HCT116 (cell line): ENCODE measurements around the gene CRY1. TPM values are rescaled to one million over a fixed set of nuclear protein-coding genes. Genes with fewer than 3 reads are reported as not detected.

Experiments
- ATAC-seq: fragments of 200-7000 bp; cut with Tn5 transposase; 2 replicates; pipeline ENCODE4 v1.9.1; 2020; ENCODE audit warnings: mild to moderate bottlenecking, moderate library complexity
- BruUV-seq: library from RNA; stranded (reverse); fragments of 400-500 nt; replicated peaks from 2 replicates; lab custom pipeline; 2021; lab: Mats Ljungman, UMichigan
- CTCF ChIA-PET: fragments of 300-600 bp; sonication (Branson Sonifier 250); formaldehyde crosslinking; loops from one replicate; lab custom pipeline; 2021; ENCODE audit warnings: antibody characterized with exemption; lab: Charles Lee
- POLR2A ChIA-PET: fragments of 300-600, 350-600 bp; sonication (Branson Sonifier 250); formaldehyde crosslinking; loops from one replicate; lab custom pipeline; 2021; ENCODE audit warnings: antibody characterized with exemption; lab: Charles Lee
- RAD21 ChIA-PET, 2 experiments: fragments of 300-600 bp; sonication (Branson Sonifier 250); formaldehyde crosslinking; loops; one replicate each; lab custom pipeline; 2023; ENCODE audit warnings: low total read pairs in 2 of 2; ENCODE audit not compliant: uncharacterized antibody in 2 of 2, unreplicated experiment in 2 of 2, low non-redundant PET in 1 of 2; lab: Charles Lee
- DNase-seq: peaks from one replicate; pipeline ENCODE4 v3.0.0-alpha.2; 2010; ENCODE audit warnings: low read depth, low spot score
- H2AFZ ChIP-seq: fragments of 200-600 bp; shearing (Covaris generic), sonication (generic); 2 replicates; pipeline ENCODE4 v1.6.1; 2017; ENCODE audit warnings: low read depth, mixed run types, mixed read lengths, antibody characterized with exemption, low read length; ENCODE audit not compliant: poor library complexity, severe bottlenecking
- H3K27ac ChIP-seq: 2 replicates; pipeline ENCODE4 v1.5.1; 2012; ENCODE audit warnings: low read depth, low read length
- H3K27me3 ChIP-seq: fragments of 200-600 bp; sonication (generic); 2 replicates; pipeline ENCODE4 v1.6.1; 2016; ENCODE audit warnings: mixed run types, low read length, mixed read lengths; ENCODE audit not compliant: insufficient read depth
- H3K36me3 ChIP-seq, 2 experiments: fragments of 200-500 bp in 1 of 2; fragments of 200-600 bp in 1 of 2; sonication (Bioruptor generic) in 1 of 2; sonication (generic) in 1 of 2; 2 replicates each; pipeline versions ENCODE4 v1.5.1 to v1.6.1; 2014 to 2016; ENCODE audit warnings: low read length in 2 of 2, inconsistent platforms in 1 of 2, mixed read lengths in 1 of 2, mixed run types in 1 of 2; ENCODE audit not compliant: insufficient read depth in 2 of 2, control insufficient read depth in 1 of 2
- H3K4me1 ChIP-seq, 2 experiments: fragments of 200-600 bp in 1 of 2; sonication (generic) in 1 of 2; 2 replicates each; pipeline versions ENCODE4 v1.5.1 to v1.6.1; 2012 to 2017; ENCODE audit warnings: low read length in 2 of 2, inconsistent platforms in 1 of 2, mild to moderate bottlenecking in 1 of 2, mixed read lengths in 1 of 2, mixed run types in 1 of 2, moderate library complexity in 1 of 2; ENCODE audit not compliant: insufficient read depth in 2 of 2, control insufficient read depth in 1 of 2
- H3K4me2 ChIP-seq: fragments of 200-600 bp; sonication (generic); 2 replicates; pipeline ENCODE4 v1.6.1; 2017; ENCODE audit warnings: mixed run types, low read length, mixed read lengths
- H3K4me3 ChIP-seq, 2 experiments: fragments of 200-600 bp in 1 of 2; sonication (generic) in 1 of 2; replicated peaks in 1 of 2; 2 replicates each; pipeline ENCODE4 v1.5.1; 2011 to 2016; ENCODE audit warnings: low read length in 2 of 2, control low read depth in 1 of 2, low read depth in 1 of 2, mild to moderate bottlenecking in 1 of 2, mixed read lengths in 1 of 2, mixed run types in 1 of 2
- H3K79me2 ChIP-seq: fragments of 200-600 bp; sonication (generic); 2 replicates; pipeline ENCODE4 v1.6.1; 2017; ENCODE audit warnings: mild to moderate bottlenecking, mixed run types, low read length, moderate library complexity, mixed read lengths; ENCODE audit not compliant: insufficient read depth
- H3K9ac ChIP-seq: fragments of 200-600 bp; sonication (generic); 2 replicates; pipeline ENCODE4 v1.6.1; 2016; ENCODE audit warnings: low read length, mixed read lengths
- H3K9me2 ChIP-seq: fragments of 200-600 bp; sonication (generic), shearing (Covaris generic); 2 replicates; pipeline ENCODE4 v1.6.1; 2017; ENCODE audit warnings: mixed run types, mild to moderate bottlenecking, moderate library complexity; ENCODE audit not compliant: insufficient read depth
- H3K9me3 ChIP-seq, 2 experiments: fragments of 200-500 bp in 1 of 2; fragments of 200-600 bp in 1 of 2; sonication (Bioruptor generic) in 1 of 2; sonication (generic) in 1 of 2; 2 replicates each; pipeline ENCODE4 v1.6.1; 2014 to 2017; ENCODE audit warnings: low read length in 2 of 2, mixed read lengths in 2 of 2, inconsistent platforms in 1 of 2, low read depth in 1 of 2, mild to moderate bottlenecking in 1 of 2, mixed run types in 1 of 2, moderate library complexity in 1 of 2; ENCODE audit not compliant: control insufficient read depth in 1 of 2, insufficient read depth in 1 of 2
- H4K20me1 ChIP-seq: fragments of 200-600 bp; sonication (generic), shearing (Covaris generic); 2 replicates; pipeline ENCODE4 v1.6.1; 2017; ENCODE audit warnings: mixed run types, mild to moderate bottlenecking, moderate library complexity; ENCODE audit not compliant: insufficient read depth
- EZH2 ChIP-seq: fragments of 200-600 bp; sonication (generic); IDR thresholded peaks from 2 replicates; pipeline ENCODE4 v1.6.1; 2017; ENCODE audit warnings: antibody characterized with exemption, mixed run types
- POLR2A ChIP-seq: IDR thresholded peaks from 2 replicates; pipeline ENCODE4 v1.7.0; 2011; ENCODE audit warnings: borderline replicate concordance; ENCODE audit not compliant: insufficient read depth, insufficient read length; ENCODE audit errors: extremely low read depth
- SIN3A ChIP-seq: IDR thresholded peaks from 2 replicates; pipeline ENCODE4 v1.6.1; 2012; ENCODE audit warnings: low read depth
- SP1 ChIP-seq: IDR thresholded peaks from 2 replicates; pipeline ENCODE4 v1.6.1; 2012; ENCODE audit warnings: low read depth
- ZNF274 ChIP-seq: fragments of 200-500 bp; sonication (Bioruptor generic); IDR thresholded peaks from 2 replicates; pipeline ENCODE4 v1.6.1; 2014; ENCODE audit warnings: mild to moderate bottlenecking, low read depth, low read length, inconsistent platforms
- intact Hi-C: fragments of 100-400 bp; cut with micrococcal nuclease; formaldehyde crosslinking; loops from 2 replicates; pipeline ENCODE4 v1.10.0; 2022
- total RNA-seq: library from RNA; stranded (reverse); gene quantifications from one replicate; pipeline ENCODE4 v1.2.1, GENCODE V29; 2021; ENCODE audit not compliant: unreplicated experiment
- TF ChIP-seq, protein P1 (sequence below), 3 experiments: fragments of 200-600 bp in 1 of 3; sonication (generic) in 1 of 3; IDR thresholded peaks in 2 of 3; conservative IDR thresholded peaks in 1 of 3; 2 replicates each; pipeline ENCODE4 v1.5.1; 2012 to 2017; ENCODE audit warnings: low read depth in 2 of 3, low read length in 2 of 3, antibody characterized with exemption in 1 of 3, borderline replicate concordance in 1 of 3, control low read depth in 1 of 3, mild to moderate bottlenecking in 1 of 3, mixed read lengths in 1 of 3, mixed run types in 1 of 3, moderate library complexity in 1 of 3; ENCODE audit not compliant: insufficient read depth in 1 of 3
- TF ChIP-seq, protein P2 (sequence below): IDR thresholded peaks from 2 replicates; pipeline ENCODE4 v1.6.1; 2012

Gene CRY1
- total RNA-seq, 1 experiment from 2014 or later: 16.3 TPM

DNA sequence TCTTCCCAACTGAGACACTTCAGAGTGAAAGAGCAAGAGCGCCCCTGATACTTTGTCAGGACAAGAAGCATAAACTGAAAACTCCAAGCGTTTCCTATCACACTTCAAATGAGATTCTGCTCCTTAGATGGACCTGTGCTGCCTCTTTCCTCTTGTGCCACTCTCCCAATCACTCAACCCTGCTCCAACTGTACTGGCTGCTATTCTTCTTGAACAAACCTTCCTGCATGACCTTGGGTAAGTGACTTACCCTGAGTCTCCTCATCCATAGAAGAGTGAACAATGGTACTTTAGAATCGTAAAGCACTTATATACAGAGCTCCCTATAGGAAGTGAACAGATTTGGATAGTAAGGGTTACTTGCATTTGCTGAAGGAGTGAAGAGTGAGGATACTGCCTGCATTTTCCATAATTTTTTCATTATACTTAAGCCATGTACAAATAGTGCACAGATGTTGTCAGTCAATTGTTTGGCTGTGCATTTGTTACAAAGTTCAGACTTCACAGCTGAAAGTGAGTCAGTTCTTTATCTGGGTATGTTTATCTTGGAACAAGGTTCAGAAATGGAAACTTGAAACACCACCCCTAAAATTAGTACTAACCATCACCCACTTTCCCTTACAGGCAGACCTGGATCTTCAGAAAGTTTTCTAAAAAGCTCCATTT is 117.2 kb downstream of the CRY1 start:
- no peak overlapping the region for H2AFZ ChIP-seq
- H3K4me2 ChIP-seq: no peak overlapping the region
- ChIA-PET RAD21 (no interaction called here), CTCF (interaction anchor here (0.7 kb wide), 1 partner anchor 21 kb away, joined by 3 read pairs; the partner anchor contains the start of gene TMEM263), POLR2A (interaction anchor here (0.7 kb wide), 1 partner anchor 10 kb away, joined by 5 read pairs; no protein-coding TSS in a partner anchor)
- H3K4me3 ChIP-seq: no peak overlapping the region
- H3K79me2 ChIP-seq: no peaks in the 10 kb centered on the region
- no TSS peak for BruUV-seq
- ATAC-seq: no peak
- no peaks in the 10 kb centered on the region for H3K9me2 ChIP-seq
- TF ChIP-seq, protein P1, sequence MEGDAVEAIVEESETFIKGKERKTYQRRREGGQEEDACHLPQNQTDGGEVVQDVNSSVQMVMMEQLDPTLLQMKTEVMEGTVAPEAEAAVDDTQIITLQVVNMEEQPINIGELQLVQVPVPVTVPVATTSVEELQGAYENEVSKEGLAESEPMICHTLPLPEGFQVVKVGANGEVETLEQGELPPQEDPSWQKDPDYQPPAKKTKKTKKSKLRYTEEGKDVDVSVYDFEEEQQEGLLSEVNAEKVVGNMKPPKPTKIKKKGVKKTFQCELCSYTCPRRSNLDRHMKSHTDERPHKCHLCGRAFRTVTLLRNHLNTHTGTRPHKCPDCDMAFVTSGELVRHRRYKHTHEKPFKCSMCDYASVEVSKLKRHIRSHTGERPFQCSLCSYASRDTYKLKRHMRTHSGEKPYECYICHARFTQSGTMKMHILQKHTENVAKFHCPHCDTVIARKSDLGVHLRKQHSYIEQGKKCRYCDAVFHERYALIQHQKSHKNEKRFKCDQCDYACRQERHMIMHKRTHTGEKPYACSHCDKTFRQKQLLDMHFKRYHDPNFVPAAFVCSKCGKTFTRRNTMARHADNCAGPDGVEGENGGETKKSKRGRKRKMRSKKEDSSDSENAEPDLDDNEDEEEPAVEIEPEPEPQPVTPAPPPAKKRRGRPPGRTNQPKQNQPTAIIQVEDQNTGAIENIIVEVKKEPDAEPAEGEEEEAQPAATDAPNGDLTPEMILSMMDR (IDR thresholded peaks at IDR 0.05 in 2 of 3, conservative IDR thresholded peaks at IDR 0.05 in 1 of 3; ENCODE audit: borderline replicate concordance in 1 of 3, insufficient read depth in 1 of 3, low read depth in 2 of 3, low read length in 2 of 3): no peak
- TF ChIP-seq ZNF274 (no peak), SP1 (no peak), POLR2A (no peak), SIN3A (no peak), EZH2 (no peak)
- TF ChIP-seq, protein P2, sequence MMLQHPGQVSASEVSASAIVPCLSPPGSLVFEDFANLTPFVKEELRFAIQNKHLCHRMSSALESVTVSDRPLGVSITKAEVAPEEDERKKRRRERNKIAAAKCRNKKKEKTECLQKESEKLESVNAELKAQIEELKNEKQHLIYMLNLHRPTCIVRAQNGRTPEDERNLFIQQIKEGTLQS: no peak
- TF ChIP-seq, all 23 proteins: peak for 0
- Histone ChIP-seq H3K9ac (no peak overlapping the region), H3K36me3 (peaks cover 0 to 7% of the 10 kb centered on the region in 2 experiments; a peak in 3 of 4 replicates), H3K27ac (no peak overlapping the region), H3K9me3 (no peaks in the 10 kb centered on the region), H4K20me1 (no peaks in the 10 kb centered on the region), H3K4me1 (peaks cover 3 to 5% of the 10 kb centered on the region in 2 experiments; a peak in 2 of 4 replicates), H3K27me3 (no peaks in the 10 kb centered on the region)
- intact Hi-C loops: no loop called here
- DNase-seq: no peak
